ENCODE data around the gene GRIK1. TPM values are rescaled to one million over a fixed set of nuclear protein-coding genes. Genes with fewer than 3 reads are reported as not detected.

GRIK1 gene
- total RNA-seq, 1 experiment from 2014 or later = 0.09 TPM

GRCh38 chr21:29650523-29651022 lies 289.2 kb downstream of the GRIK1 start:
- TF ChIP-seq ZBTB21 (CRISPR knock-in tag; IDR thresholded peaks at IDR 0.05; ENCODE audit: borderline replicate concordance) (no peak), E2F1 (CRISPR knock-in tag; IDR thresholded peaks at IDR 0.05) (no peak), FOXK1 (CRISPR knock-in tag; IDR thresholded peaks at IDR 0.05) (no peak), E2F5 (CRISPR knock-in tag; IDR thresholded peaks at IDR 0.05) (no peak), USF1 (CRISPR knock-in tag; IDR thresholded peaks at IDR 0.05) (no peak), GTF2I (CRISPR knock-in tag; conservative IDR thresholded peaks at IDR 0.05) (no peak), PREB (CRISPR knock-in tag; IDR thresholded peaks at IDR 0.05; ENCODE audit: borderline replicate concordance) (no peak), CDX4 (CRISPR knock-in tag; IDR thresholded peaks at IDR 0.05; ENCODE audit: borderline replicate concordance) (no peak), IRF1 (CRISPR knock-in tag; IDR thresholded peaks at IDR 0.05) (no peak), ZNF263 (CRISPR knock-in tag; IDR thresholded peaks at IDR 0.05; ENCODE audit: low read depth) (no peak), NFATC4 (CRISPR knock-in tag; IDR thresholded peaks at IDR 0.05) (no peak)
- Mint-ChIP-seq H3K4me1 (no peaks in the 10 kb centered on the region), H3K9me3 (peaks cover 2% of the 10 kb centered on the region), H3K27ac (no peak overlapping the region), H3K4me3 (no peak overlapping the region), H3K36me3 (peaks cover 2% of the 10 kb centered on the region; the same call in 1 of the 2 replicates), H3K27me3 (ENCODE audit: low read depth) (no peaks in the 10 kb centered on the region)
- ChIA-PET POLR2A (no interaction called here), CTCF (no interaction called here)
- ATAC-seq (no peak), DNase-seq (ENCODE audit: low spot score) (no peak)

GRCh38 chr21:29649406-29649814 lies 290.4 kb downstream of the GRIK1 start:
- ATAC-seq (no peak), DNase-seq (ENCODE audit: low spot score) (no peak)
- Mint-ChIP-seq H3K4me1 (no peaks in the 10 kb centered on the region), H3K27ac (no peak overlapping the region), H3K9me3 (no peaks in the 10 kb centered on the region), H3K36me3 (no peaks in the 10 kb centered on the region), H3K4me3 (no peak overlapping the region), H3K27me3 (ENCODE audit: low read depth) (no peaks in the 10 kb centered on the region)
- TF ChIP-seq NR3C1 (CRISPR knock-in tag; conservative IDR thresholded peaks at IDR 0.05; ENCODE audit: low read depth) = no peak
- TF ChIP-seq E2F5 (CRISPR knock-in tag; IDR thresholded peaks at IDR 0.05) = no peak
- no peak for TF ChIP-seq ZMAT4 (CRISPR knock-in tag; IDR thresholded peaks at IDR 0.05)
- no peak for TF ChIP-seq GABPB1 (CRISPR knock-in tag; IDR thresholded peaks at IDR 0.05)
- no peak for TF ChIP-seq PRRX2 (CRISPR knock-in tag; IDR thresholded peaks at IDR 0.05)
- no peak for TF ChIP-seq ELF4 (CRISPR knock-in tag; IDR thresholded peaks at IDR 0.05; ENCODE audit: low read depth)
- ChIA-PET POLR2A (no interaction called here), CTCF (no interaction called here)
